Lung (tissue), 12 donors: ENCODE results near the gene MTMR4. TPM values are rescaled to one million over a fixed set of nuclear protein-coding genes. Genes with fewer than 3 reads are reported as not detected.

ENCODE experiments used
- ATAC-seq: fragments of 200-7000 bp; cut with Tn5 transposase; one replicate; pipeline ENCODE4 v1.9.1; 2020; ENCODE audit warnings: moderate number of reproducible peaks; ENCODE audit not compliant: insufficient read depth, low FRiP score
- DNase-seq, 3 donors: peaks; one replicate each; pipeline ENCODE4 v3.0.0-alpha.2; 2013 to 2017
- H3K27ac ChIP-seq, 2 donors: one replicate each; pipeline ENCODE4 v1.5.1; 2013; ENCODE audit warnings: mild to moderate bottlenecking in 2 of 2, moderate library complexity in 2 of 2, control low read depth in 1 of 2, inconsistent platforms in 1 of 2, low read depth in 1 of 2, low read length in 1 of 2
- H3K27me3 ChIP-seq, 3 donors: one replicate each; pipeline ENCODE4 v1.5.1; 2013; ENCODE audit warnings: low read length in 2 of 3; ENCODE audit not compliant: control insufficient read depth in 3 of 3, insufficient read depth in 3 of 3
- H3K36me3 ChIP-seq, 4 donors: one replicate each; pipeline ENCODE4 v1.5.1; 2013; ENCODE audit warnings: low read length in 4 of 4, mild to moderate bottlenecking in 1 of 4, moderate library complexity in 1 of 4; ENCODE audit not compliant: control insufficient read depth in 4 of 4, insufficient read depth in 4 of 4
- H3K4me1 ChIP-seq, 5 donors: one replicate each; pipeline ENCODE4 v1.5.1; 2013; ENCODE audit warnings: low read length in 5 of 5, mild to moderate bottlenecking in 2 of 5, moderate library complexity in 1 of 5; ENCODE audit not compliant: control insufficient read depth in 5 of 5, insufficient read depth in 5 of 5
- H3K4me3 ChIP-seq: one replicate; pipeline ENCODE4 v1.5.1; 2013; ENCODE audit warnings: mild to moderate bottlenecking, control low read depth, moderate library complexity
- H3K9ac ChIP-seq, 2 donors: one replicate each; pipeline ENCODE4 v1.5.1; 2013; ENCODE audit warnings: low read length in 2 of 2, control low read depth in 1 of 2; ENCODE audit not compliant: insufficient read depth in 1 of 2
- H3K9me3 ChIP-seq, 4 donors: one replicate each; pipeline ENCODE4 v1.5.1; 2013; ENCODE audit warnings: low read length in 3 of 4, mild to moderate bottlenecking in 1 of 4, moderate library complexity in 1 of 4; ENCODE audit not compliant: control insufficient read depth in 4 of 4, insufficient read depth in 3 of 4
- CTCF ChIP-seq: IDR thresholded peaks from 2 replicates; pipeline ENCODE4 v1.5.1; 2012; ENCODE audit warnings: mild to moderate bottlenecking; ENCODE audit errors: control extremely low read depth, extremely low read depth
- WGBS, 2 donors: extraction: QIAGEN DNeasy Blood & Tissue Kit; methylation state at CpG; one replicate each; pipeline ENCODE4 v1.1.7; 2013; 5-methylcytosine and 5-hydroxymethylcytosine counted together
- polyA plus RNA-seq, 2 donors: library from polyadenylated mRNA; stranded (reverse); fragments of 200-250 nt; gene quantifications; one replicate each; pipeline ENCODE4 v1.2.1, GENCODE V29; 2013
- total RNA-seq, 2 donors: library from RNA; depleted of rRNA in 1 of 2; stranded (reverse); fragments of >200 nt in 1 of 2; gene quantifications; one replicate each; pipeline ENCODE4 v1.2.1, GENCODE V29; 2014 to 2021
- donor health status: control.
- donor health status: control.
- donor health status: Bipolar disorder and iron deficiency.
- donor health status: healthy.
- donor health status: DM: yes; HTN: yes; CAD: no.

The MTMR4 gene
- total and polyA plus RNA-seq, 4 donors, result 12.9 to 46.1 (median 31.2) TPM

GRCh38 chr17:58480090-58480489 lies 34.3 kb downstream of the MTMR4 start:
- Histone ChIP-seq H3K27me3 (no peaks in the 10 kb centered on the region), H3K27ac (no peak overlapping the region), H3K4me1 (no peaks in the 10 kb centered on the region), H3K36me3 (no peaks in the 10 kb centered on the region), H3K4me3 (no peak overlapping the region), H3K9ac (no peak overlapping the region), H3K9me3 (no peaks in the 10 kb centered on the region)
- ATAC-seq, result no peak
- DNase-seq, result no peak
- TF ChIP-seq CTCF, result no peak
- 59 to 75% methylated on average over 6 of the region's 6 CpGs for WGBS, 2 donors

- no peak for DNase-seq
- TF ChIP-seq CTCF, result no peak
- no peak for ATAC-seq
Observed at GRCh38 chr17:58476812-58477211, 37.6 kb downstream of the MTMR4 start.

GRCh38 chr17:58475985-58476384 lies 38.5 kb downstream of the MTMR4 start:
- no peak overlapping the region for H3K9ac ChIP-seq
- DNase-seq (no peak), ATAC-seq (no peak)
- H3K4me1 ChIP-seq, result no peaks in the 10 kb centered on the region
- H3K27me3 ChIP-seq, result no peaks in the 10 kb centered on the region
- H3K27ac ChIP-seq, result no peak overlapping the region
- H3K36me3 ChIP-seq, result no peaks in the 10 kb centered on the region
- no peaks in the 10 kb centered on the region for H3K9me3 ChIP-seq
- no peak for TF ChIP-seq CTCF
- no peak overlapping the region for H3K4me3 ChIP-seq

More at GRCh38 chr17:58476812-58477211, 37.6 kb downstream of the MTMR4 start:
- H3K9ac ChIP-seq, result no peak overlapping the region
- H3K27me3 ChIP-seq, result no peaks in the 10 kb centered on the region
- H3K4me3 ChIP-seq, result no peak overlapping the region
- WGBS, 2 donors, result 81 to 86% methylated on average over 17 to 18 of the region's 18 CpGs
- H3K36me3 ChIP-seq, result no peaks in the 10 kb centered on the region
- H3K9me3 ChIP-seq, result no peaks in the 10 kb centered on the region
- H3K4me1 ChIP-seq, result no peaks in the 10 kb centered on the region
- H3K27ac ChIP-seq, result no peak overlapping the region

- Histone ChIP-seq H3K4me1 (no peaks in the 10 kb centered on the region), H3K9ac (no peak overlapping the region), H3K27ac (no peak overlapping the region), H3K9me3 (no peaks in the 10 kb centered on the region), H3K27me3 (no peaks in the 10 kb centered on the region), H3K36me3 (no peaks in the 10 kb centered on the region), H3K4me3 (no peak overlapping the region)
- ATAC-seq (no peak), DNase-seq (no peak)
- no peak for TF ChIP-seq CTCF
- WGBS, 2 donors, result 94 to 95% methylated on average over 6 of the region's 6 CpGs
Observed at GRCh38 chr17:58470356-58470755, 44.1 kb downstream of the MTMR4 start.
